NCI-H524 (cell line): ENCODE results near the gene TICAM2.
"Not testable (repeated sequence)": the region's sequence is repeated elsewhere in the genome, so short reads cannot be mapped to it uniquely, and the experiment has no call there.

Source experiments
- DNase-seq, 2 experiments: peaks; one replicate each; lab custom pipeline; 2025; lab: John Stamatoyannopoulos, UW

TICAM2 gene, protein sequence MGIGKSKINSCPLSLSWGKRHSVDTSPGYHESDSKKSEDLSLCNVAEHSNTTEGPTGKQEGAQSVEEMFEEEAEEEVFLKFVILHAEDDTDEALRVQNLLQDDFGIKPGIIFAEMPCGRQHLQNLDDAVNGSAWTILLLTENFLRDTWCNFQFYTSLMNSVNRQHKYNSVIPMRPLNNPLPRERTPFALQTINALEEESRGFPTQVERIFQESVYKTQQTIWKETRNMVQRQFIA

DNA sequence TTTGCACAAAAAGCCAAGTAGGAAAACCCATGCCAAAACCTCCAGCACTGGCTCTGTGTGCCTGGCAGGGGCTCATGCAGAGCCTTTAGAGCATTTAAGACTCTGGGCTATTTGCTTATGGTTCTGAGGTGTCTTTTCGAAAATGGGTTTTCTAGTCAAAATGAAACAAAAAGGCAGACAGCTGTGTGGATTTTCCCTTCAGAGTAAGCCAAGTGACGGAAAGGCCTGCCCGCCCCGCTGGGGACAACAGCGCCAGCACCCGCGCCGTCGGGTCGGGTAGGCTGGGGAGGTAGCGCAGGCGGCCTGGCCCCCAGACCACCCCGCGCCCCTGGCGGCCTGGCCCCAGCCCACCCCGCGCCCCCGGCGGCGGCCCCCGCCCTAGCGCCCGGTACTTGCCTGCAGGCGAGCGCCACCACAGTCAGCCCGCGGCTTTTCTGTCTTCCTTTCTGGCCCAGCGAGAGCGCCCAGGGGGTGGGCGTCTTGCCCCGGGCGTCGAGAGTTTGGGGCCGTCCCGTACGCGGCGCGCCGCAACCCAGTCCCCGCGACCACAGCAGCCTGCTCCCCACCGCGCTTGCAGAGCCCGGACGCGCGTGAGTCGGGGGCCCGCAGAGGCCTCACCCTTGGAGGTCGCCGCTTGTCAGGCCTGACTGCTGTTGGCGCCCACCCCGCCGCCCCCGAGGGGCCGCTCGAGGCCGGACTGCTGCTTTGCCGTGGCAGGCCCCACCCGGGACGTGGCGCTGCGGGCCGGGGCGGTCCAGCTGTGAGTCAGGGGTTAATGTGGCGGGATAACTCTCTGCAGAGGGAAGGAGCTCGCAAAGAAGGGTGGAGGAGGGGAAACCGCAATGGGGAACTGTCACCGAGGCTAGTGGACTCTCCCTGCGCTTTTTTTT lies at the start of gene TICAM2:
TICAM2 (minus strand) TSS at position 779 of the 890 bp plus-strand sequence. CDS start 21,223 bp downstream, outside the sequence.
- DNase-seq, result no peak

DNA sequence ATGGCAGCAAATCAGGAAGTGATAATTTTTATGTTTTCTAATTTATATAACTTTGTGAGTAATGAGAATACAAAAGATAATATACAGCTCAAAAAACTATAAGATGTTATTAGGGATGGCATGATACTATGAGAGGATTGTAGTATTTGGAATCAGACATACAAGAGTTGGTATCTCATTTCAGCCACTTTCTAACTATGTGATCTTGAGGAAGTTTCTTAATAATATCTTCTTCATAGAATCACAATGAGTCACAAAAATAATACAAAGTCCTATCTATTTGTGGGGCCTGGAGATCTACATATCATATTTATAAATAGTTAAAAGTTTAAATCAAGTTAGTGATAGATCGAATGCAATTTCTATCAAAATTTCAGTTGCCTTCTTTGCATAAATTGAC lies 47.3 kb upstream of the TICAM2 start:
- DNase-seq, result no peak

DNA sequence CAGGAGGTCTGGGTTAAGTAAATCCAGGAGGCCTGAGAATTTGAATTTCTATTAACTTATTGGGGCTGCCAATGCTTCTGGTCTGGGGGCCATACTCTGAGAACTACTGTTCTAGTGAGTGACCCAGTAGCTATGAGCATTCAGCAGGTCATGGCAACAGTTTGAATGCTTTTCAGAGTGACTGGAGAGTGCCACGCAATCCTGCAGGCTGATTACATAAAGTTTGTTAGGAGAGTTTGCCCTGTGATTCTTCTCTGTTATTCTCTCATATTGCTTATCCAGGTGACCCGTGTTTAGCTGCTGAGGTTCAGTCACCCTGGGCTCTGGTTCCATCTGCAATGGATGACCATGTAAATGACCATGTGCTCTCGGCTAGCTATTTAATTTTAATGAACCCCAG lies 45.8 kb upstream of the TICAM2 start:
- no peak for DNase-seq

DNA sequence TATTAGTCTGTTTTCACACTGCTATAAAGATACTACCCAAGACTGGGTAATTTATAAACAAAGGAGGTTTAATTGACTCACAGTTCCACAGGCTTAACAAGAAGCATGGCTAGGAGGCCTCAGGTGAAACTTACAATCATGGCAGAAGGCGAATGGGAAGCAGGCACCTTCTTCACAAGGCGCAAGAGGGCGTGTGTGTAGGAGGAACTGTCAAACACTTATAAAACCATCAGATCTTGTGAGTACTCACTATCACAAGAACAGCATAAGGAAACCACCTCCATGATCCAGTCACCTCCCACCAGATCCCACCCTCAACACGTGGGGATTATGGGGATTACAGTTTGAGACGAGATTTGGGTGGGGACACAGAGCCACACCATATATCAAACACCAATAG lies 43.1 kb upstream of the TICAM2 start:
- DNase-seq, result not testable (repeated sequence)

DNA sequence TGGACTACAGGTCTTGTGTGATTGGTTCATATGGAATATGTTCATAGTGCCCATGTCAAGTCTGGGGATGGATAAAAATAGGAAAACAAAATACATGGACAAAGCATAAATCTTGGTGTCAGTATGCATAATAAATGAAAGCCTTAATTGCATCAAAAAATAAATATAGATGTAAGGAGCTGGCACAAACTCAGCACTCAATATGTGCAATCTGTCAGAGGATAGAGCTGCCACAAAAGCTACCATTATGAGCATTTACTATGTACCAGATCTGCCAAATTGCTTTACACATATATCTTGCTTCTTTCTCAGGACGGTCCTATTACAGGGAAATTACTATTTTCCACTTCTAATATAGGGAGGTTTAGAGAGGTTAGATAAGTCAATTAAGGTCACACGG lies 41.8 kb upstream of the TICAM2 start:
- no peak for DNase-seq

DNA sequence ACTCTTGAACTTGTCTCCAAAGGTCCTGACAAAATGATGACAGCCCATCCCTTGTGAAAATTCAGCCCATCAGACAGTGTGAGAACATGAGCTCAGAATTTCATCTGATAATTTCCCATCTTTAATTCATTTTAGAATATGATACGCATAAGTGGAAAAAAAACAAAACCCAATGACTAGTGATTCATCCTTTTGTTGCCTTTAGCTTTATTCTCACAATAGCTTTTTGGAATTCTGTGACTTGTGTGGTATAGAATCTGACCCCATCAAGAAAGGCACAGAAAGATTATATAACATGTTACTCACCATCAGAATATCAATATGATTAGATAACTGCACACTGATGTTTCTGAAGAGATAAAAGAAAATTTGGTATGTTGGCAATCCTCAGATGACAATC lies 39.7 kb upstream of the TICAM2 start:
- no peak for DNase-seq

DNA sequence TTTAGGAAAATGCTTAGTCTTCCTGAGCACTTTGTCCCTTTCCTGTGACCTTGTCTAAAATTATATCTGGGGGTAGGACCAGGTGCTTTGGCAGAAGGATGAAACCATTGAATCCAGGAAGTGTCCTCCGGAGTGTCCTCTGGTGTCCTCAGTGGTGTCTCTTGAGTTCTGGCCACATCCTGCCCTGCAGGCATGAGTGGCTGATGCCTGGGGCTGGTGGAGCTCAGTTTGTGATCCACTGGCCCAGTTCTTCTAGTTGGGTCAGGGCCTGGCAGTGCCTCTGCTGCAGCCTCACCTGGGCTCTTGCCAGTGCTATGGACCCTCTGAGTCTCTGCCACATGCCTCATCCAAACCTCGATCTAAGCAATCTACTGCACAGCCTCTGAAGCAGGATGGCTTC lies 38.0 kb upstream of the TICAM2 start:
- no peak for DNase-seq

DNA sequence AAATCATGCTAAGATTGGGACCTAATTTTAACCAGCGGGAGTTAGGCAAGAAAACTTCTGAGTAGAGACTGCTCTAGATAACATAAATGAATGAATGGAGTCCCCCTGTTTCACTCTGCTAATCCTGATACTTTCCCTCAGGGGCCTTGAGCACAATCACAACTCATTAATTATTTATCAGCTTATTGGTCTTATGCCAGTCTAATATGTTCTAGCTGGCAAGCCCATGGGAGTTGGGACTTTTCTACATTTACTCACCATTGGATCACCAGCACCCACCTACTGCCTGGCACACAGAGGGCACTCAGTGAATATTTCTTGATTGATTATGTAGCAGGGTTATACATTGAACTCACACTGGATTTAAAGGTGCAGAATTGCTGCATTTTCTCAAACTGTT lies 37.1 kb upstream of the TICAM2 start:
- DNase-seq, result peak in 1 of 2 experiments; percentile 32

DNA sequence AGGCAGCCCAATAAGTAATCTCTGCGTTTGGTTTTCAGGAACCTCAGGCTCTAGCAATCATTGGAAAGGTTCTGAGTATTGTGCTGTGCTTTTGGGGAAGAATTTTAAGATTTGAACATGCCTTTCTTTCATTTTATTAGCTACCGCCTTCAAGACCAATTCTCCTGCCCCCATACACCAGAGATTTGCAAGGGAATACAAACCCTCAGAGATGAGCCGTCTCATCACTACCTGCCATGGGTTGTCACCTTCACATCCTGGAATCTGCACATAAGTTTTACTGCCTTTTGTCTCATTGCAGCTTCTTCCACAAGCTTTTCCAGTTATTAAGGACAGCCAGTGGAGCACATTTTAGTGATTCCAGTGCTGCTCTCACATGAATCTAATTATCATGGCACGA lies 35.2 kb upstream of the TICAM2 start:
- no peak for DNase-seq

DNA sequence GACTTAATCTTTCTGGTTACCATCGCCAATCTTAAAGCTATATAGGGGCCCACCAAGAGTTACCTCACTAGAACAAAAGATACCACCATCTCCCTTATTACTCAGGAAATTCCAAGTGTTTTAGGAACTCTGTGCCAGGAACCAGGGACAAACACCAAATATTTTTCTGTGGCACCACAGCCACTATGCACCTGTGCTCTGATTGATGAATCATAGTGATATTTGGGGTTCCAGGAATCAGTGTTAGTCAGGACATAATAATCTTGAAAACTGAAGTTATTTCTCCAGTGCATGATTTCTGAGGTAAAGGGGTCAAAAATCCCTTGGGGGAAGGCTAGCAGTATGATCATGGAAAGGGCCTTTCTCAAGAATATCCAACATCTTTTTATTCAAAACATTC lies 33.7 kb upstream of the TICAM2 start:
- DNase-seq, result no peak

DNA sequence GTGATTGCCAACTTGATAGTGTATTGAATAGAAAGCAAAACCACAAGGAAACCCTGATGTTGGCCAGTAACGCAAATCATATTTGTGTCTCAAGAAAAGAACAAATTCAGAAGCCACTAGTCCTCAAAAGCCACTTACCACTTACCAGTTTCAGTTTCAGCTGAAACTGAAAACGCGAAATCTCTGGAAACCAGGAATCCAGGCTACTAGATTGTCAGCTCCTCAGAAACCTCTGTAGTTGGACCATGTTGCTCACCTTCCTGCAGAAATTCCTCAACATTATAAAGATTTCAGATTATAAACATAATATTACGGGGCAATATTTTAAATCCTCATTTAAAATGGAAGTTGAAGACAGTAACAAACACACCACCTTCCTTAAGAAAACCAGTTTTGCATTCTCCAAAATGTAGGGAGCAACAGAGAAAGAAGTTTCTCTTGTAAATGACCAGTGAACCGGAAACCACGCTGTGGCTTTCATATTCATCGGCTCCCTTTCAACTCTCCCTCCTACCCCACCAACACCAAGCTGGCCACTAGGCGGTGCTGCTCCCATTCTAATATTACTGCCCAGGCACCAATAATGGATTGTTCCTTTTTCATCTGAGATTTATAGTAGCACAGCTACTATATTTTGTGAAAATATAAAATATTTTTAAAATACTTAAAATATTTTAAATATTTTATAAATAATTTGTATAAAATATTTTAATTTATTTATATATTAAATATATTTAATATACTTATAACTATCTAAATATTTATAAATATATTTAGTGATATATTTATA lies 32.3 kb upstream of the TICAM2 start:
- peak; percentile 39 to 78 for DNase-seq

DNA sequence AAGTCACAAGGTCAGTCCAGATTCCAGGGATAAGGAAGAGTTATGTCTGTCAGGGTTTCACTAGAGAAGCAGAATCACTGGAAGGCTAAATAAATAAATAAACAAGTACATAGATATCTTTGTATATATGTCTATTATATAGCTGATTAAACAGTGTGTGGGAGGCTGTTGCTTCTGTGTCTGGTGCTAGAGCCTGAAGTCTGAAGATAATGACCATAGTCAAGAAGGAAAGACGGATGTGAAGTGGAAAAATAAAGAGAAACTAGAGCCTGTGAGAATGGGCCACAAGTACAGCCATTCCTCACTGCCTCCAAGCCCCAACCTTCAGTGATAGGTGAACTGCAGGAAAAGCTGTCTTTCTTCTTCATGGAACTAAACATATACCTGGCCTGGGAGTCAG lies 27.6 kb upstream of the TICAM2 start:
- no peak for DNase-seq

DNA sequence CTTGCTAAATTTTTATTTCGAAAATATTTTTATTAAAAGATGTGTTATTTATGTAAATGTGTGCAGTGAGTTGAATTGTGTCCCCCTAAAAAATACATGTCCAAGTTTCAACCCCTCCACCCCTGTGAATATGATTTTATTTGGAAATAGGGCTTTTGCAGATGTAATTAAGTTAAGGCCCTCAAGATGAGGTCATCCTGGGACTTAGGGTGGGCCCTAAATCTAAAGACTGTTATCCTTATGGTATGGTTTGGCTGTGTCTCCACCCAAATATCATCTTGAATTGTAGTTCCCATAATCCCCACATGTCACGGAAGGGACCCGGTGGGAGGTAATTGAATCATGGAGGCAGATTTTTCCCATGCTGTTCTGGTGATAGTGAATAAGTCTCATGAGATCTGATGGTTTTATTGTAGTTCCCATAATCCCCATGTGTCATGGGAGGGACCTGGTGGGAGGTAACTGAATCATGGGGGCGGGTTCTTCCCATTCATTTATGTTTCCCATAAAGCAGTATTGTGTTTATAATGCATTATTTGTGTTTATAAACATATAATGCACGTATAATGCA lies 25.1 kb upstream of the TICAM2 start:
- peak in 1 of 2 experiments; percentile 33 for DNase-seq

DNA sequence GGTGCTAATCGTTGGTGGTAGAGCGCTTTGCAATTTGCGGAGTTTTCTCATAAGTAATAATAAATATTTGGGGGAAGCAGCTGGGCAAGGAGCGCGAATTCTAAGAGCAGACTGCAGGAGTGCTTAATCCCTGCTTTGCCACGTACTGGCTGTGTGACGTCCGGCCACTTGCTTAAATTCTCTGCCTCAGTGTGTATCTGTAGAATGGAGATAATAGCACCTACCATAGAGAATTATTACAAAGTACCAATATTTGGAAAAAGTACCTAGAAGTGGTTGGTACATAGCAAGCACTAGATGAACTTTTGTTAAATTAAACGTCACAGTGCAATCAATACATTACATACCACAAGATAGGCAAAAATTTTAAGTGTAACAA lies 24.2 kb upstream of the TICAM2 start:
- no peak for DNase-seq

DNA sequence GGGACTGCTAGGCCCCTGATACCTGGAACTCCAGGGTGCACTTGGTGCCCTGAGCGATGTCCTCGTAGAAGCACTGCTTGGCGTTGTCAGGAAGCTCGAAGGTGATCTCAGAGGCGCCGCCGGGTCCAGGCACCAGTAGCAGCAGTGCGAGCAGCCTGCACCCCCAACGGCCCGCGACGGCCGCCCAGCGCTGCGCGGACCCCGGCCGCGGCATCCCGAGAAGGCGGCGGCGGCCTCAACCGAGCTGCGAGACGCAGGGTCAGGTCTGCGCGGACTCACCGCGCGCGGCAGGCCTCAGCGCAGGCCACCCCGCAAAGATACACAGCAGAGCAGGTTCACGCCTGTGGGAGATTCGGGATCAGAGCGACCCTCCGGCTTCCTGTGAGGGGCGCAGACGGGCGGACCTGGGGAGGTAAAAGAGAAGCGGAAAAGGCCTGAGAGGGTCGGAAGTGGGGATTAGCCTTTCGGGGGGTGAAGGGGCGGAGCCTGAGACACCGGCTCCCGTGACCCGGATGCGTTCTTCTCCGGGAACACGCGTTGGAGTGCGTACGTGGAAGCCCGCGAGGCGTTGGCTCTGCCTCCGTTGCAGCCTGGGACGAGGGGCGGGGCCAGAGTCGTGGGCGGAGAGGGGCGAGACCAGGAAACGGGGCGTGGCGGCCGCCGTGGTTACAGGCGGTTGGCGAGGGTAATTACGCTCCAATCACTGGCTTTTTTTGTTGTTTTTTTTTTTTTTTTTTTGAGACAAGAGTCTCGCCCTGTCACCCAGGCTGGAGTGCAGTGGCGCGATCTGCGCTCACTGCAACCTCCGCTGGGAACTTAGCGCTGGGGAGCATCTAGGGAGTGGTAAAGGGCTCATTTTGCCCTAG lies 23.5 kb upstream of the TICAM2 start, which contains the start of gene TMED7:
TMED7 (minus strand) TSS at position 458 of the 866 bp plus-strand sequence; CDS start at position 214, 244 bp downstream.
- DNase-seq, result peak; percentile 95 to 98

DNA sequence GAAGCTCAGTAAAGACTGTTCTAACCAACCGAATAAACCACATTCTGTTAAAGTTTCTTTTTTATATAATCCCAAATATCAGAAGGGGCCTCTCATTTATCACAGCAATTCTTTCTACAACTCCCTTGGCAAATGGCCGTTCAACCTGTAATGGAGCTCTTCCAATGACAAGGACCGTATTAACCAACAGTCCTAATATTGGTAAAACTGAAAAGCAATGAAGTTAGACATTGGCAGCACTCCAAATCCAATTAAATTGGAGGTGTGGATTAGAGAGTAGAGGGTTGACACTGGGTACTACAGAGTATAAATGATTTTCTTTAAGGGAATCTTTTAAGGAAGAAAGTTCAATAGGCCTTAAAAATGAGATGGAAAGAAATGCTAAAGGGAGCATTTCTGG lies 22.7 kb upstream of the TICAM2 start:
- DNase-seq, result peak; percentile 9 to 35

DNA sequence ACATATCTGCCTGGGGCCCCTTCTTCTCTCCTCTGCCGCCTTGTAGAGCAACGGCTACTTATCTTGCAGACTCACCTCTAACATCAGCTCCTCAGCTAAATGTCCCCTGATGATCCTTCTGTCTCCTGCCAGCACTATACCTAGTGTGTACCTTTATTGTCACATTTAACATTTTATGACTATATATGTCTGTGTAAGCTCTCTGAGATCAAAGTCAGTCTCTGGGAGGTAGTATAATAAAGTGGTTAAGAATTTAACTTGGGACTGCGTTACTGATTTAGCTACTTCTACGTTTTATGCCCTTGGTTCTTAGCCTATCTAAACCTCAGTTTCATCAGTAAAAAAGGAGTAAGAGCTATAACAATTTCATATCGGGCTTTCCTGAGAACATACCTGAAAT lies 21.4 kb upstream of the TICAM2 start:
- no peak for DNase-seq

DNA sequence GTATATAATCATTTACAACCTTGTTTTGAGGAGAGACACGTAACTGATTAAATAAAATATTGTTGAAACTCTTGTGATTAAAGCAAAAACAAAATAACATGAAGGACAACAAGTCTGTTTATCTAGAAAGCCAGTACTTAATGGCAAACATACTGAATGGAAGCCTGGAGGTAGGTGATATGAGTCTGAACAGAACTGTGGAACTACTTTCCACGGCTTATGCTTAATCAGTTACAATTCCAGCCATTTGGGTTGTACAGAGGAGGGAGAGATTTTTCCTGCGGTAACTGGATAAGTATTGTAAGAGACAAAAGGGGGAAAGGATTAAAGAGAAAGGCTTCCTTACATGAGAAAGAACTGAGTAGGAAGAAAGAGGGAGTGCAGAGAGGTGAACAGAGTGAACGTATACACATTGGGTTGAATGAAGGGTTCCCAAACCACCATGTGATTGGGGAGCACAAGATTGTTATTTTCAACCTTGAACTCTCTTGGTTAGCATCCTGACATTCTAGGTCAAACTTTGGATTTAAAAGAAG lies 19.2 kb upstream of the TICAM2 start:
- DNase-seq, result no peak

DNA sequence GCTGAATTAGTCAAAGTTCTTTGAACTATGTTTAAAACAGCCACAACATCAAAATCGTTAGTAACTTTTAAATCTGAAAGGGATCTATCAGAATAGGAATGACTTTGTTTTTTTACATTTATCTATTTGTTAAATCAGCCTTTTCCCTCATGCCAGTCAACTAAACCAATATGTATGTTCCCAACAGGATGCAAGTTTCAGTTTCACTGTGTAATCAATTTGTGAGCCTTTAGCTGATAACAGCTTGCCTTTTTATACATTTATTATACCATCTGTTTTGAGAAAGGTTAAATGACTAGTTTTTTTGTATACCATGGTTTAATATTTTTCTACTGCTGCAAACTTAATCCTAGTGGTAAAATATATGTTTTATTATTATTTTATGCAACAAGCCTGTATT lies 14.6 kb upstream of the TICAM2 start:
- no peak for DNase-seq

DNA sequence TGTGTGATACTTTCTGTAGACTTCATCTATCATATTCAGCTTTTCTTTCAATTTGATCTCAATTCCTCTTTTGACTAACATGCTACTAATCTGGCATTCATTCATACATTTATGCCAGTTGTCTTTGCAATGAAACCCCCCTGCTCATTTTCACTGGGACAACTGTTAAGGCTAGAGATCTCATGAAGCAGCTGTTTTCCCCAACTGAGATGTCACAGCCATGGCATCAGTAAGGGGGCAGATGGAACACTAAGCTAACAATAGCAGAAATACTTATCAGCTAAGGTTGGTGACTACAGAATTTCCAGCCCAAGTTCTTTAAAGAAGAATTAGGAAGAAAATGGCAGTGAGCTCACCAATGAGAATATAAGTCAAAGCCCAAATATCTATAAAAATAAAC lies 14.2 kb upstream of the TICAM2 start:
- DNase-seq, result no peak

DNA sequence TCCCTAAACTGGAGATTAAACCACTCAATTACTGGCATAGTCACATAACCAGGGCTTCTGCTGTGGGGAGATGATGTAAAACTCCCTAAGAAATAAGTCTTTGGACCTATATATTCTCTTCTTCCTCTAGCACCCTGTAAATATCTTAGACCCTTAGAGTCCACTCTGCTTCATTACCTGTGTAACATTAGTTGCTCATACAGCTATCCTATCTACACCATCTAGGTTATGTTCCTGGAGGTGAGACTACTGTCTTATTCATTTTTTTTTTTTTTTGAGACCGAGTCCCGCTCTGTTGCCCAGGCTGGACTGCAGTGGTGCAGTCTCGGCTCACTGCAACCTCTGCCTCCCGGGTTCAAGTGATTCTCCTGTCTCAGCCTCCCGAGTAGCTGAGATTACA lies 9.6 kb upstream of the TICAM2 start:
- DNase-seq, result no peak
